Measurements from ENCODE around the gene NDUFB8.
A peak's percentile ranks its signal among the peaks of the same experiment; 100 is the strongest.

NDUFB8 gene

GRCh38 chr10:100519311-100520051 is 10.2 kb downstream of the NDUFB8 start, which contains the start of gene SEC31B:
Gene SEC31B (minus strand): TSS chr10:100519861. CDS start chr10:100516952, 2,909 bp downstream.
- no peak for DNase-seq (ENCODE audit: low read depth)
- H3K4me3 ChIP-seq (ENCODE audit: low read depth, low read length), result no peak within 1 kb of the TSS

GRCh38 chr10:100518761-100519241 is 10.9 kb downstream of the NDUFB8 start:
- peak; percentile 65 for TF ChIP-seq CTCF (IDR thresholded peaks at IDR 0.05; ENCODE audit: low read depth, low read length)
- TF ChIP-seq MAX (IDR thresholded peaks at IDR 0.05; ENCODE audit: low read depth, low read length), result no peak
- no peak overlapping the region for H3K4me3 ChIP-seq (ENCODE audit: low read depth, low read length)
- DNase-seq (ENCODE audit: low read depth), result peak; percentile 64

More at GRCh38 chr10:100519311-100520051, 10.2 kb downstream of the NDUFB8 start, which contains the start of gene SEC31B:
- TF ChIP-seq CTCF (IDR thresholded peaks at IDR 0.05; ENCODE audit: low read depth, low read length), result no peak
- TF ChIP-seq MAX (IDR thresholded peaks at IDR 0.05; ENCODE audit: low read depth, low read length), result no peak
- no peak for TF ChIP-seq MYC (IDR thresholded peaks at IDR 0.05; ENCODE audit: low read depth, low read length)
- TF ChIP-seq POLR2A (IDR thresholded peaks at IDR 0.05; ENCODE audit: extremely low read depth, insufficient read length), result no peak

- H3K4me3 ChIP-seq (ENCODE audit: low read depth, low read length), result no peak overlapping the region
- DNase-seq (ENCODE audit: low read depth), result peak; percentile 31
- TF ChIP-seq MYC (IDR thresholded peaks at IDR 0.05; ENCODE audit: low read depth, low read length) (no peak), POLR2A (IDR thresholded peaks at IDR 0.05; ENCODE audit: extremely low read depth, insufficient read length) (no peak), MAX (IDR thresholded peaks at IDR 0.05; ENCODE audit: low read depth, low read length) (no peak), CTCF (IDR thresholded peaks at IDR 0.05; ENCODE audit: low read depth, low read length) (no peak)
Observed at GRCh38 chr10:100516847-100517246, 12.8 kb downstream of the NDUFB8 start.

GRCh38 chr10:100515612-100516011 is 14.1 kb downstream of the NDUFB8 start:
- DNase-seq (ENCODE audit: low read depth), result no peak
- H3K4me3 ChIP-seq (ENCODE audit: low read depth, low read length), result no peak overlapping the region
- TF ChIP-seq CTCF (IDR thresholded peaks at IDR 0.05; ENCODE audit: low read depth, low read length), result no peak
- TF ChIP-seq MAX (IDR thresholded peaks at IDR 0.05; ENCODE audit: low read depth, low read length), result no peak
- TF ChIP-seq MYC (IDR thresholded peaks at IDR 0.05; ENCODE audit: low read depth, low read length), result no peak
- no peak for TF ChIP-seq POLR2A (IDR thresholded peaks at IDR 0.05; ENCODE audit: extremely low read depth, insufficient read length)

- TF ChIP-seq MAX (IDR thresholded peaks at IDR 0.05; ENCODE audit: low read depth, low read length), result peak; percentile 73; the same call in 1 of the 2 replicates
- no peak for TF ChIP-seq POLR2A (IDR thresholded peaks at IDR 0.05; ENCODE audit: extremely low read depth, insufficient read length)
- TF ChIP-seq CTCF (IDR thresholded peaks at IDR 0.05; ENCODE audit: low read depth, low read length), result no peak
- TF ChIP-seq MYC (IDR thresholded peaks at IDR 0.05; ENCODE audit: low read depth, low read length), result peak; percentile 86
- DNase-seq (ENCODE audit: low read depth), result peak; percentile 79
Observed at GRCh38 chr10:100510533-100511308, 18.9 kb downstream of the NDUFB8 start.

More at GRCh38 chr10:100510533-100511308, 18.9 kb downstream of the NDUFB8 start:
- H3K4me3 ChIP-seq (ENCODE audit: low read depth, low read length), result no peak overlapping the region
